ENCODE results near the gene GSAP. TPM values are rescaled to one million over a fixed set of nuclear protein-coding genes. Genes with fewer than 3 reads are reported as not detected.

GSAP gene
- total and polyA plus RNA-seq, 5 experiments from 2014 or later, result 5.9 to 25.8 (median 7.8) TPM

Other genes with a start within 250 kb of the GSAP start
- 1 to 10 TPM; 6.1 to 7.0 TPM for gene FGL2, start 216.5 kb downstream of the GSAP start, total RNA-seq
- 1 to 10 TPM in 1 of 3 donors, under 1 TPM in 2; 0.48 to 3.1 (median 0.55) TPM for gene FGL2, start 216.5 kb downstream of the GSAP start, polyA plus RNA-seq
- gene PTPN12, start 120.9 kb upstream of the GSAP start, total RNA-seq, result 10 to 100 TPM; 30.9 to 35.4 TPM
- gene PTPN12, start 120.9 kb upstream of the GSAP start, polyA plus RNA-seq, result 1 to 10 TPM in 2 of 3 donors, under 1 TPM in 1; 0.64 to 3.7 (median 2.4) TPM